Spleen (tissue), 11 donors: Measurements from ENCODE around the gene USP6NL. TPM values are rescaled to one million over a fixed set of nuclear protein-coding genes. Genes with fewer than 3 reads are reported as not detected.

ENCODE experiments used
- DNase-seq: peaks from one replicate; pipeline ENCODE4 v3.0.0-alpha.2; 2020
- H3K27ac ChIP-seq, 8 donors: fragments of 200-600 bp; sonication (generic) in 7 of 8; 1 replicate in 4 of 8; 2 replicates in 4 of 8; pipeline versions ENCODE4 v1.5.0 to v1.8.0; 2016 to 2021; ENCODE audit warnings: inconsistent platforms in 4 of 8, mild to moderate bottlenecking in 4 of 8, moderate library complexity in 1 of 8
- H3K27me3 ChIP-seq, 7 donors: fragments of 200-600 bp; sonication (generic) in 6 of 7; replicated peaks in 1 of 7; 1 replicate in 4 of 7; 2 replicates in 3 of 7; pipeline versions ENCODE4 v1.5.0 to v1.8.0; 2016 to 2021; ENCODE audit warnings: inconsistent platforms in 3 of 7, mild to moderate bottlenecking in 1 of 7
- H3K36me3 ChIP-seq, 6 donors: fragments of 200-600 bp; sonication (generic) in 5 of 6; 1 replicate in 4 of 6; 2 replicates in 2 of 6; pipeline versions ENCODE4 v1.5.0 to v1.8.0; 2016 to 2021; ENCODE audit warnings: inconsistent platforms in 2 of 6
- H3K4me1 ChIP-seq, 6 donors: fragments of 200-600 bp; sonication (generic) in 5 of 6; 1 replicate in 3 of 6; 2 replicates in 3 of 6; pipeline versions ENCODE4 v1.5.0 to v1.8.0; 2016 to 2021; ENCODE audit warnings: inconsistent platforms in 3 of 6
- H3K4me3 ChIP-seq, 8 donors: fragments of 200-600 bp; sonication (generic) in 7 of 8; 1 replicate in 4 of 8; 2 replicates in 4 of 8; pipeline versions ENCODE4 v1.5.0 to v1.8.0; 2016 to 2021; ENCODE audit warnings: inconsistent platforms in 4 of 8, mild to moderate bottlenecking in 4 of 8, moderate library complexity in 2 of 8
- H3K9me3 ChIP-seq, 8 donors: fragments of 200-600 bp; sonication (generic) in 7 of 8; 1 replicate in 4 of 8; 2 replicates in 4 of 8; pipeline versions ENCODE4 v1.5.0 to v1.8.0; 2016 to 2021; ENCODE audit warnings: inconsistent platforms in 4 of 8
- CTCF ChIP-seq, 11 experiments: fragments of 200-600 bp in 7 of 11; fragments of 450-650 bp in 4 of 11; sonication (generic) in 4 of 11; IDR thresholded peaks in 8 of 11; conservative IDR thresholded peaks in 3 of 11; 1 replicate in 7 of 11; 2 replicates in 4 of 11; pipeline versions ENCODE4 v1.4.0 to v1.8.0; 2016 to 2021; ENCODE audit warnings: antibody characterized with exemption in 11 of 11, inconsistent platforms in 4 of 11, mild to moderate bottlenecking in 1 of 11
- POLR2A ChIP-seq, 3 donors: fragments of 450-650 bp; IDR thresholded peaks; one replicate each; pipeline ENCODE4 v1.5.1; 2017; ENCODE audit warnings: antibody characterized with exemption in 3 of 3, mild to moderate bottlenecking in 1 of 3
- POLR2AphosphoS5 ChIP-seq, 3 donors: sonication (generic); formaldehyde crosslinking; IDR thresholded peaks; one replicate each; pipeline ENCODE4 v1.5.1; 2017; ENCODE audit warnings: antibody characterized with exemption in 3 of 3
- WGBS, 5 donors: extraction: QIAGEN DNeasy Blood & Tissue Kit in 3 of 5; methylation state at CpG; one replicate each; pipeline versions ENCODE4 v1.1.5 to v1.1.7; 2013 to 2018; 5-methylcytosine and 5-hydroxymethylcytosine counted together
- intact Hi-C: fragments of 100-400 bp; cut with DNase I; formaldehyde crosslinking; loops from one replicate; pipeline ENCODE4 v1.15.0; 2023; ENCODE audit warnings: low total_unique reads
- polyA plus RNA-seq, 3 donors: library from polyadenylated mRNA; stranded (reverse); fragments of 200-250 nt; gene quantifications; one replicate each; pipeline ENCODE4 v1.2.1, GENCODE V29; 2013
- total RNA-seq, 7 donors: library from RNA; depleted of rRNA in 3 of 7; stranded (reverse); fragments of >200 nt in 3 of 7; fragmentation: NEBNext Ultra II Directional in 4 of 7; extraction: Animal tissue kit (Norgen Biotek cat#: 25700) in 4 of 7; gene quantifications; one replicate each; pipeline versions ENCODE4 v1.1.0 to v1.2.1, GENCODE V29; 2016 to 2021
- donor health status: healthy with polysubstance abuse.
- donor health status: DM: no; HTN: no; CAD: no; lungs with moderate emphysema.
- donor health status: DM: no; HTN: no; CAD: no.
- donor health status: Bipolar disorder and iron deficiency.
- donor health status: healthy.
- donor health status: DM: no; HTN: no; CAD: no.
- donor health status: DM: yes; HTN: yes; CAD: no.

Gene USP6NL
- total and polyA plus RNA-seq, 10 donors = 11.0 to 51.7 (median 37.7) TPM

- H3K27ac ChIP-seq = no peak overlapping the region
- no peak for DNase-seq
- WGBS, 5 donors = 91 to 93% (median 91%) methylated on average over 22 to 23 of the region's 23 CpGs
- H3K4me3 ChIP-seq = no peak overlapping the region
- H3K9me3 ChIP-seq = peaks cover 0 to 19% (median 4%) of the 10 kb centered on the region in 8 donors
- TF ChIP-seq POLR2AphosphoS5 (IDR thresholded peaks at IDR 0.05) (no peak), CTCF (IDR thresholded peaks at IDR 0.05 in 8 of 11, conservative IDR thresholded peaks at IDR 0.05 in 3 of 11) (no peak), POLR2A (IDR thresholded peaks at IDR 0.05) (no peak)
- H3K4me1 ChIP-seq = no peaks in the 10 kb centered on the region
- intact Hi-C loops = no loop called here
- H3K27me3 ChIP-seq = no peaks in the 10 kb centered on the region
- H3K36me3 ChIP-seq = no peaks in the 10 kb centered on the region
These were observed 180.8 kb downstream of the USP6NL start for GRCh38 chr10:11430421-11431215.

DNA sequence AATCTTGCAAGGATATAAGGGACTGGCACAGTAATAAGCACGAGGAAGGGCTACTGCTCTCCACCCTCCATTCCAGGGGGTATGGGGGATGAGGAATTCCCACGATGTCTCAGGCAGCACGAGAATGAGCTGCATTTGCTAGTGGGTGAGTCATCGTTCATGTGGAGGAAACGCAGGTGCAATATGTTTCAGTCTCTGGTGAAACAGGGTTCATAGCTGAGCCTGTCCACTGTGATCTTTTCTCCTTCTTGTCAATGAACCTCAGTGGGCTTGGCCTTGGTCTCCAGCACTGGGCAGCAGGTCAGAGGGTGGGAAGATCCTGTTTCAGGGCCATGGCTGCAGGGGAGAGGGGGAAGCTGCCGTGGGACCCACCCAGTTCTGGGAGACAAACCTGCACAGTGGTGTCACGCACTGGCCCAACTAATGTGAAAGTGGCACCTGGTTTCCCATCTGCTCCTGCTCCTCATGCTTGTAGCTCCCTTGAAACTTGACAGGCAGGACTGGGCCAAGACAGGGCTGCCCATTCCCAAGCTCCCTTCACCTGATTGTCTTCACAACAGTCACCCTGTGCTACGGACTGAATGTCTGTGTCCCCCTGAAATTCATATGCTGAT, 181.9 kb downstream of the USP6NL start:
- 79 to 88% (median 81%) methylated on average over 7 to 8 of the region's 8 CpGs for WGBS, 5 donors
- peaks cover 0 to 3% (median 0%) of the 10 kb centered on the region in 6 donors for H3K4me1 ChIP-seq
- TF ChIP-seq POLR2A (IDR thresholded peaks at IDR 0.05) = no peak
- H3K36me3 ChIP-seq = no peaks in the 10 kb centered on the region
- H3K9me3 ChIP-seq = peaks cover 0 to 19% (median 4%) of the 10 kb centered on the region in 8 donors
- intact Hi-C loops = no loop called here
- H3K27me3 ChIP-seq = no peaks in the 10 kb centered on the region
- no peak overlapping the region for H3K4me3 ChIP-seq
- no peak overlapping the region for H3K27ac ChIP-seq
- no peak for DNase-seq

DNA sequence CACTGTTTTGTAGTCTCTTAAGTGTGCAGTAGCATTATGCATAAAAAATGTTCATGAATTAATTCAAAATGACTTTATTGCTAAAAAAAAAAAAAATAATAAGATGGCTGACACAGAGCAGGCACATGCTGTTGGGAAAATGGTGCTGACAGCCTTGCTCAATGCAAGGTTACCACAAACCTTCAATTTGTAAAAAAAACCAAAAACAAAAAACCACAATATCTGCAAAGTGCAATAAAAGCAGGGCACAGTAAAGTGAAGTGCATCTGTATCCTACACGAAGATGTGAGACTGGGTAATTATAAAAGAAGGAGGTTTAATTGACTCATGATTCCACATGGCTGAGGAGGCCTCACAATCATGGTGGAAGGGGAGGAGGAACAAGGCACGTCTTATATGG, 185.8 kb downstream of the USP6NL start:
- WGBS, 5 donors = 51 to 63% (median 57%) methylated on average over 2 of the region's 2 CpGs
- no peaks in the 10 kb centered on the region for H3K27me3 ChIP-seq
- TF ChIP-seq CTCF (IDR thresholded peaks at IDR 0.05 in 8 of 11, conservative IDR thresholded peaks at IDR 0.05 in 3 of 11) = no peak

GRCh38 chr10:11425296-11425610, 186.2 kb downstream of the USP6NL start:
- intact Hi-C loops = no loop called here
- Histone ChIP-seq H3K4me1 (peaks cover 0 to 4% (median 0%) of the 10 kb centered on the region in 6 donors), H3K4me3 (no peak overlapping the region), H3K36me3 (no peaks in the 10 kb centered on the region), H3K9me3 (peaks cover 0 to 34% (median 19%) of the 10 kb centered on the region in 8 donors), H3K27me3 (no peaks in the 10 kb centered on the region), H3K27ac (no peak overlapping the region)
- WGBS, 5 donors = 81 to 95% (median 90%) methylated on average over 3 of the region's 3 CpGs
- DNase-seq = no peak
- TF ChIP-seq POLR2A (IDR thresholded peaks at IDR 0.05) (no peak), CTCF (IDR thresholded peaks at IDR 0.05 in 8 of 11, conservative IDR thresholded peaks at IDR 0.05 in 3 of 11) (no peak), POLR2AphosphoS5 (IDR thresholded peaks at IDR 0.05) (no peak)

More for the DNA sequence above, 185.8 kb downstream of the USP6NL start:
- Histone ChIP-seq H3K9me3 (peaks cover 0 to 34% (median 16%) of the 10 kb centered on the region in 8 donors), H3K27ac (no peak overlapping the region), H3K4me1 (peaks cover 0 to 4% (median 0%) of the 10 kb centered on the region in 6 donors), H3K4me3 (no peak overlapping the region), H3K36me3 (no peaks in the 10 kb centered on the region)
- intact Hi-C loops = no loop called here
- no peak for DNase-seq
